ENCODE results near the gene TGM4. TPM values are rescaled to one million over a fixed set of nuclear protein-coding genes. Genes with fewer than 3 reads are reported as not detected.

The TGM4 gene
- total RNA-seq, 1 experiment from 2014 or later, result 0.61 TPM

- no peaks in the 10 kb centered on the region for H3K4me1 ChIP-seq (replicated peaks; ENCODE audit: insufficient read depth)
- BruUV-seq (replicated peaks), result no TSS peak
- intact Hi-C loops (cut with micrococcal nuclease; ENCODE audit: unreplicated experiment), result no loop called here
- no peak overlapping the region for H3K27ac ChIP-seq
- no peaks in the 10 kb centered on the region for H3K9me2 ChIP-seq (ENCODE audit: insufficient read depth)
- ChIA-PET POLR2A (ENCODE audit: unreplicated experiment) (no interaction called here), CTCF (no interaction called here)
- H3K36me3 ChIP-seq (ENCODE audit: low read depth), result no peaks in the 10 kb centered on the region
- TF ChIP-seq CTCF (conservative IDR thresholded peaks at IDR 0.05) (no peak), EZH2 (IDR thresholded peaks at IDR 0.05; ENCODE audit: low read depth) (no peak)
- no peaks in the 10 kb centered on the region for H3K27me3 ChIP-seq (ENCODE audit: insufficient read depth, low read depth)
- no peak overlapping the region for H2AFZ ChIP-seq
- no peak overlapping the region for H3K4me2 ChIP-seq
- H3F3A ChIP-seq (ENCODE audit: insufficient read depth, low read depth), result no peaks in the 10 kb centered on the region
- DNase-seq, result no peak
- no peaks in the 10 kb centered on the region for H3K9me3 ChIP-seq (ENCODE audit: insufficient read depth, low read depth)
- H4K20me1 ChIP-seq (ENCODE audit: insufficient read depth), result no peaks in the 10 kb centered on the region
- no peak overlapping the region for H3K4me3 ChIP-seq
- no peaks in the 10 kb centered on the region for H3K79me2 ChIP-seq (ENCODE audit: low read depth)
Measured at GRCh38 chr3:44905446-44906157, 31.2 kb downstream of the TGM4 start.

GRCh38 chr3:44906997-44907396 lies 32.6 kb downstream of the TGM4 start:
- no peak overlapping the region for H2AFZ ChIP-seq
- H3K4me2 ChIP-seq, result no peak overlapping the region
- H3K27me3 ChIP-seq (ENCODE audit: insufficient read depth, low read depth), result no peaks in the 10 kb centered on the region
- BruUV-seq (replicated peaks), result no TSS peak
- H3K36me3 ChIP-seq (ENCODE audit: low read depth), result no peaks in the 10 kb centered on the region
- H3F3A ChIP-seq (ENCODE audit: insufficient read depth, low read depth), result no peaks in the 10 kb centered on the region
- no peak overlapping the region for H3K27ac ChIP-seq
- no peaks in the 10 kb centered on the region for H3K9me3 ChIP-seq (ENCODE audit: insufficient read depth, low read depth)
- H3K4me3 ChIP-seq, result no peak overlapping the region
- no peak for TF ChIP-seq EZH2 (IDR thresholded peaks at IDR 0.05; ENCODE audit: low read depth)
- TF ChIP-seq CTCF (conservative IDR thresholded peaks at IDR 0.05), result no peak
- DNase-seq, result no peak
- intact Hi-C loops (cut with micrococcal nuclease; ENCODE audit: unreplicated experiment), result no loop called here
- H4K20me1 ChIP-seq (ENCODE audit: insufficient read depth), result no peaks in the 10 kb centered on the region
- CTCF ChIA-PET, result no interaction called here
- no peaks in the 10 kb centered on the region for H3K79me2 ChIP-seq (ENCODE audit: low read depth)
- H3K4me1 ChIP-seq (replicated peaks; ENCODE audit: insufficient read depth), result no peaks in the 10 kb centered on the region
- no peaks in the 10 kb centered on the region for H3K9me2 ChIP-seq (ENCODE audit: insufficient read depth)
- POLR2A ChIA-PET (ENCODE audit: unreplicated experiment), result interaction anchor here (0.6 kb wide), 1 partner anchor 146 kb away, joined by 3 read pairs; the partner anchor contains the start of genes KIAA1143 and KIF15

DNA sequence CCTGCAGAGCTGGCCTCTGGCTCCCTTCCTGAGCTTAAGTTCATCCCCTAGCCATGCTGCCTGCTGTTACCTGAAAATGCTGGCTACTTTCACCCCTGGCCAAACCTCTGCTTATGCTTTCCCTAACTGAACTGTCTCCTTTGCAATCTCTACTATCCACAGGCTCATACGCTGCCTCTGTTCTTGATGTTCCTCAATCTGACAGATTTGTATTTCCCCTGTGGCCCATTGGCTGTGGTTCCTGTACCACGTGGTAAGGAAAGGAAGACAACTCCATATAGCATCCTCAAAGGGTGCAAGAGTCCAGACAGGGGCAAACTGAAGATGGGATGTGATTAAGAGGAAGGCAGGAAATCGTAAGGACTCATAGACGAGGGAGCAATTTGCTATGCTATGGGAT lies 33.2 kb downstream of the TGM4 start:
- H3K27me3 ChIP-seq (ENCODE audit: insufficient read depth, low read depth), result no peaks in the 10 kb centered on the region
- no peak overlapping the region for H3K4me2 ChIP-seq
- no peaks in the 10 kb centered on the region for H3K36me3 ChIP-seq (ENCODE audit: low read depth)
- CTCF ChIA-PET, result no interaction called here
- H2AFZ ChIP-seq, result no peak overlapping the region
- H3K9me2 ChIP-seq (ENCODE audit: insufficient read depth), result no peaks in the 10 kb centered on the region
- no peaks in the 10 kb centered on the region for H3F3A ChIP-seq (ENCODE audit: insufficient read depth, low read depth)
- TF ChIP-seq CTCF (conservative IDR thresholded peaks at IDR 0.05) (no peak), EZH2 (IDR thresholded peaks at IDR 0.05; ENCODE audit: low read depth) (no peak)
- no peak for DNase-seq
- H3K4me3 ChIP-seq, result no peak overlapping the region
- H3K79me2 ChIP-seq (ENCODE audit: low read depth), result no peaks in the 10 kb centered on the region
- H3K9me3 ChIP-seq (ENCODE audit: insufficient read depth, low read depth), result no peaks in the 10 kb centered on the region
- H3K4me1 ChIP-seq (replicated peaks; ENCODE audit: insufficient read depth), result no peaks in the 10 kb centered on the region
- H3K27ac ChIP-seq, result no peak overlapping the region
- POLR2A ChIA-PET (ENCODE audit: unreplicated experiment), result interaction anchor here (0.5 to 0.6 kb wide), 2 partner anchors 34 to 146 kb away, joined by 3 read pairs; partner anchors contain the start of genes KIAA1143 and KIF15
- intact Hi-C loops (cut with micrococcal nuclease; ENCODE audit: unreplicated experiment), result no loop called here
- BruUV-seq (replicated peaks), result no TSS peak
- H4K20me1 ChIP-seq (ENCODE audit: insufficient read depth), result no peaks in the 10 kb centered on the region
